GM23248 (cell line): ENCODE data around the gene CD101. TPM values are rescaled to one million over a fixed set of nuclear protein-coding genes. Genes with fewer than 3 reads are reported as not detected.
"Not testable (repeated sequence)": the region's sequence is repeated elsewhere in the genome, so short reads cannot be mapped to it uniquely, and the experiment has no call there.

Experiments
- DNase-seq: peaks from one replicate; pipeline ENCODE4 v3.0.0-alpha.2; 2015
- H2AFZ ChIP-seq: fragments of 200-600 bp; sonication (generic); 2 replicates; pipeline ENCODE4 v1.6.1; 2016; ENCODE audit warnings: antibody characterized with exemption
- H3F3A ChIP-seq: fragments of 200-600 bp; sonication (generic); 2 replicates; pipeline ENCODE4 v1.6.1; 2016; ENCODE audit warnings: mild to moderate bottlenecking, antibody characterized with exemption, mixed run types; ENCODE audit not compliant: insufficient read depth
- H3K27ac ChIP-seq: fragments of 200-600 bp; sonication (generic); 2 replicates; pipeline ENCODE4 v1.5.1; 2016; ENCODE audit warnings: mild to moderate bottlenecking
- H3K27me3 ChIP-seq: fragments of 200-600 bp; sonication (generic); replicated peaks from 2 replicates; pipeline ENCODE4 v1.6.1; 2016; ENCODE audit warnings: mild to moderate bottlenecking; ENCODE audit not compliant: insufficient read depth
- H3K36me3 ChIP-seq: fragments of 200-600 bp; sonication (generic); 2 replicates; pipeline ENCODE4 v1.6.1; 2016; ENCODE audit warnings: low read depth, mild to moderate bottlenecking
- H3K4me1 ChIP-seq: fragments of 200-600 bp; sonication (generic); 2 replicates; pipeline ENCODE4 v1.6.1; 2016; ENCODE audit warnings: mild to moderate bottlenecking; ENCODE audit not compliant: insufficient read depth
- H3K4me2 ChIP-seq: fragments of 200-600 bp; sonication (generic); one replicate; pipeline ENCODE4 v1.6.1; 2016; ENCODE audit warnings: mild to moderate bottlenecking; ENCODE audit not compliant: unreplicated experiment
- H3K4me3 ChIP-seq: fragments of 200-600 bp; sonication (generic); 2 replicates; pipeline ENCODE4 v1.5.1; 2016; ENCODE audit warnings: mild to moderate bottlenecking
- H3K79me2 ChIP-seq: fragments of 200-600 bp; sonication (generic); 2 replicates; pipeline ENCODE4 v1.6.1; 2016; ENCODE audit warnings: mild to moderate bottlenecking; ENCODE audit not compliant: insufficient read depth
- H3K9ac ChIP-seq: fragments of 200-600 bp; sonication (generic); 2 replicates; pipeline ENCODE4 v1.6.1; 2016; ENCODE audit warnings: mild to moderate bottlenecking
- H3K9me2 ChIP-seq: fragments of 200-600 bp; sonication (generic); 2 replicates; pipeline ENCODE4 v1.6.1; 2016; ENCODE audit warnings: mixed run types, mild to moderate bottlenecking, moderate library complexity; ENCODE audit not compliant: insufficient read depth
- H3K9me3 ChIP-seq: fragments of 200-600 bp; sonication (generic); one replicate; pipeline ENCODE4 v1.6.1; 2017; ENCODE audit warnings: low read depth
- H4K20me1 ChIP-seq: fragments of 200-600 bp; sonication (generic); 2 replicates; pipeline ENCODE4 v1.6.0; 2016; ENCODE audit not compliant: insufficient read depth
- EZH2 ChIP-seq: fragments of 200-600 bp; sonication (generic); IDR thresholded peaks from 2 replicates; pipeline ENCODE4 v1.6.1; 2018; ENCODE audit warnings: antibody characterized with exemption, mild to moderate bottlenecking; ENCODE audit not compliant: insufficient read depth, poor library complexity, severe bottlenecking
- EZH2phosphoT487 ChIP-seq: fragments of 200-600 bp; sonication (generic); IDR thresholded peaks from 2 replicates; pipeline ENCODE4 v1.6.1; 2018; ENCODE audit warnings: antibody characterized with exemption, moderate library complexity, mild to moderate bottlenecking, low read depth; ENCODE audit not compliant: insufficient read depth
- WGBS, 2 experiments: methylation state at CpG; one replicate each; pipeline ENCODE4 v1.1.6; 2015 to 2017; ENCODE audit warnings: low lambda C conversion rate in 2 of 2, low coverage in 1 of 2; ENCODE audit errors: missing lambda C conversion rate in 2 of 2; 5-methylcytosine and 5-hydroxymethylcytosine counted together
- in situ Hi-C: fragments of 300-500 bp; cut with MboI; formaldehyde crosslinking; loops from 2 replicates; pipeline ENCODE4 v1.15.0; 2020
- polyA plus RNA-seq: library from polyadenylated mRNA; unstranded; fragments of >200 nt; fragmentation: Nextera tagmentation; extraction: Ambion mirVana; gene quantifications from 2 replicates; pipeline ENCODE4 v1.2.1, GENCODE V29; 2016
- total RNA-seq: library from RNA; depleted of rRNA; stranded (reverse); fragments of >200 nt; shearing (Covaris generic); gene quantifications from 2 replicates; pipeline ENCODE4 v1.2.3, GENCODE V29; 2014

Gene CD101
- total and polyA plus RNA-seq, 2 experiments from 2014 or later: not detected

DNA sequence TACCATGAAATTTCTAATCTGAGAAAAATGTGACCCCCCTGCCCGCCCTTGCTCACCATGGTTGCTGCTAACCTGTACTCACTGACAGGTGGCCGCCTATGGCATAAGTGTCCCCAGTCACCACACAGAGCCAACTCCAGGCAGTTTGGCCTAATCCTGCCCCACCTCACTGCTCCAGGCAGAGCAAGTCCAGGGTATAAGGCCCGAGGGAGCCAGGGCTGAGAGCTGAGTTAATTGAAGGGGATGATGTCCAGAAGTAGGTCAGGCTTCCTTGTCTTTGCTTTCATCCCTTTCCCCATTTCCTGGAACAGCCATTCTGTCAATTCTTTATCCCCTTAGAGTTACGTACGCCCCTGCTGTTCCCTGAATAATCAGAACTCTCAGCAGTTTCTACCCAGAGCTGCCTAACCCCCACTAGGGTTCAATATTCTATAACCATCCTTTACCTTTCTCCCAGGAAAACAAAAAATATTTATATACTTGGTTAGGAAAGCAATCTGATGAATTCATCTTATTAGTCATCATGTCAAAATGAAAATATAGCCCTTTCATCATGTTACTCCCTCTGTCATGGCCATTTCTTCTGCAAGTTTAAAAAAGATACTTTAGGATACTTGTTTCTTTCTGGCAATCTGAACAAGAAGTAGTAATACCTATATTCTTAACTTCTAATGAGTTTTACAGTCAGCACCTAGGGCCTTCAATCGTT, 29.4 kb upstream of the CD101 start:
- H3K9ac ChIP-seq: no peak overlapping the region
- H3K27ac ChIP-seq: no peak overlapping the region
- no peak overlapping the region for H3K4me3 ChIP-seq
- H3K9me2 ChIP-seq: no peaks in the 10 kb centered on the region
- no peak overlapping the region for H2AFZ ChIP-seq
- DNase-seq: peak; percentile 42
- H3K4me1 ChIP-seq: peaks cover 15% of the 10 kb centered on the region
- no peaks in the 10 kb centered on the region for H3K79me2 ChIP-seq
- peak overlapping the region; percentile 32 for H3K4me2 ChIP-seq
- WGBS, 2 experiments: 94 to 96% methylated on average over 6 of the region's 6 CpGs
- no peaks in the 10 kb centered on the region for H3K27me3 ChIP-seq
- H3F3A ChIP-seq: peaks cover 9% of the 10 kb centered on the region
- H3K9me3 ChIP-seq: no peaks in the 10 kb centered on the region
- TF ChIP-seq EZH2phosphoT487: no peak
- no peaks in the 10 kb centered on the region for H3K36me3 ChIP-seq
- in situ Hi-C loops: no loop called here
- no peaks in the 10 kb centered on the region for H4K20me1 ChIP-seq

DNA sequence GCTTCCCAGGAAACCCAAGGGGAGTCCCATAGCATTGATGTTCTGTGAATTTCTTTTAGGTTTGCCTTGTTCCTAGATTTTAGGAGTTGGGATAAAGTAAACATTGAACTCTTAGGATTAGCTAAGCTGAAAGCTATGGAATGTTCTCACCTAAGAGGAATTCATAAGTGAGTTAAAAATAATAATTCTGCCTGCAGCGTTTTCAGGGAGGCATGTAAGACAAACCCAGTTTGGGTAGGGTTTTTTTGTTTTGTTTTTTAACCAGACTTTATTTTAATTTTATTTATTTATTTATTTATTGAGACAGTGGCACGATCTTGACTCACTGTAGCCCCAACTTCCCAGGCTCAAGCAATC, 28.9 kb upstream of the CD101 start:
- H3K9me2 ChIP-seq: no peaks in the 10 kb centered on the region
- DNase-seq: no peak
- no peaks in the 10 kb centered on the region for H3K79me2 ChIP-seq
- H3K4me2 ChIP-seq: peak overlapping the region; percentile 32
- no peaks in the 10 kb centered on the region for H3K27me3 ChIP-seq
- no peak for TF ChIP-seq EZH2phosphoT487
- TF ChIP-seq EZH2: no peak
- H3K4me1 ChIP-seq: peaks cover 12% of the 10 kb centered on the region
- peaks cover 3% of the 10 kb centered on the region for H3F3A ChIP-seq
- H3K4me3 ChIP-seq: no peak overlapping the region
- H3K36me3 ChIP-seq: no peaks in the 10 kb centered on the region
- in situ Hi-C loops: no loop called here
- H2AFZ ChIP-seq: no peak overlapping the region
- H4K20me1 ChIP-seq: no peaks in the 10 kb centered on the region
- no peak overlapping the region for H3K9ac ChIP-seq
- WGBS, 2 experiments: 87 to 89% methylated on average over 2 of the region's 2 CpGs
- H3K27ac ChIP-seq: no peak overlapping the region
- no peaks in the 10 kb centered on the region for H3K9me3 ChIP-seq

DNA sequence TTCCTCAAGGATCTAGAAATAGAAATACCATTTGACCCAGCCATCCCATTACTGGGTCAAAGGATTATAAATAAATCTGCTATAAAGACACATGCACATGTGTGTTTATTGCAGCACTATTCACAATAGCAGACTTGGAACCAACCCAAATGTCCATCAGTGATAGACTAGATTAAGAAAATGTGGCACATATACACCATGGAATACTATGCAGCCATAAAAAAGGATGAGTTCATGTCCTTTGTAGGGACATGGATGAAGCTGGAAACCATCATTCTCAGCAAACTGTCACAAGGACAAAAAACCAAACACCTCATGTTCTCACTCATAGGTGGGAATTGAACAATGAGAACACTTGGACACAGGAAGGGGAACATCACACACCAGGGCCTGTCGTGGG, 21.3 kb upstream of the CD101 start:
- H3F3A ChIP-seq, in situ Hi-C loops, H3K9ac ChIP-seq, H4K20me1 ChIP-seq, DNase-seq, H3K27me3 ChIP-seq, H3K9me3 ChIP-seq, H3K4me1 ChIP-seq, H3K4me2 ChIP-seq, H3K79me2 ChIP-seq, H3K36me3 ChIP-seq, H3K9me2 ChIP-seq, H2AFZ ChIP-seq, H3K4me3 ChIP-seq, H3K27ac ChIP-seq: not testable (repeated sequence)
- WGBS, 2 experiments: 74 to 83% methylated on average over 1 of the region's 1 CpG

DNA sequence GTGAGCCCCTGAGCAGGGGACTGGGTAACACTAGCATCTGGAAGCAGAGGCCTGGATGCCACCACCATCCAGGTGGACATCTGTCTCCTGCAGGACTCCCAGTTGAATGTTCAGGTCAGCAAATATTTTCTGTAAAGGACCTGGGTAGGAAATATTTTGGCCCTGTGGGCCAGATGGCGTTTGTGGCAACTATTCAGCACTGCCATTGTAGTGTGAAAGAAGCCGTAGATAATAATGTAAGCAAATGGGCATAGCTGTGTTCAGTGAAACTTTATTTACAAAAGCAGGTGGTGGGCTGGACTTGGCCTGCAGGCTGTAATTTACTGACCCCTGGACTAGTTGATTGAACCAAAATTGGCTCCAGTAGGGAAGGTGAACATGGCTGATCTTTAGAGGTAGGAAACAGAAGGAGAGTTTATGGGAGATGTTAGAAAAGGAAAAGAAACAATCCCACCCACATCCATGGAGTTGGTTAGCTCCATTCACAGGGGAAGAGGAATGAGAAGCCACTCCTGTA, 20.0 kb upstream of the CD101 start:
- Histone ChIP-seq H3F3A (no peaks in the 10 kb centered on the region), H3K79me2 (no peaks in the 10 kb centered on the region), H3K4me3 (no peak overlapping the region), H4K20me1 (no peaks in the 10 kb centered on the region), H3K4me2 (no peak overlapping the region), H3K36me3 (no peaks in the 10 kb centered on the region), H3K9ac (no peak overlapping the region), H3K9me2 (no peaks in the 10 kb centered on the region), H3K9me3 (no peaks in the 10 kb centered on the region), H3K27me3 (no peaks in the 10 kb centered on the region), H3K4me1 (no peaks in the 10 kb centered on the region), H2AFZ (no peak overlapping the region), H3K27ac (no peak overlapping the region)
- DNase-seq: no peak
- TF ChIP-seq EZH2phosphoT487 (no peak), EZH2 (no peak)
- 96% methylated on average over 2 of the region's 2 CpGs for WGBS, 2 experiments
- in situ Hi-C loops: no loop called here
